Neural cell (in vitro differentiated cells): Measurements from ENCODE around the gene SFMBT1. TPM values are rescaled to one million over a fixed set of nuclear protein-coding genes. Genes with fewer than 3 reads are reported as not detected.

Experiments
- H2AFZ ChIP-seq: fragments of 200-600, 300-800 bp; sonication (generic), shearing (Covaris generic); 2 replicates; pipeline ENCODE4 v1.6.0; 2014; ENCODE audit warnings: low read depth, mild to moderate bottlenecking, antibody characterized with exemption, low read length, moderate library complexity
- H3F3A ChIP-seq: fragments of 200-600 bp; shearing (Covaris generic); 2 replicates; pipeline ENCODE4 v1.6.1; 2016; ENCODE audit warnings: mild to moderate bottlenecking, moderate library complexity, mixed read lengths, antibody characterized with exemption, low read length; ENCODE audit not compliant: insufficient read depth, poor library complexity, severe bottlenecking
- H3K27ac ChIP-seq: fragments of 200-600, 300-800 bp; sonication (generic), shearing (Covaris generic); 2 replicates; pipeline ENCODE4 v1.5.1; 2014; ENCODE audit warnings: mild to moderate bottlenecking, low read length, moderate library complexity
- H3K27me3 ChIP-seq: fragments of 300-800, 200-600 bp; sonication (generic), shearing (Covaris generic); 2 replicates; pipeline ENCODE4 v1.6.0; 2014; ENCODE audit warnings: mild to moderate bottlenecking, low read depth, low read length, moderate library complexity; ENCODE audit not compliant: insufficient read depth
- H3K36me3 ChIP-seq: fragments of 300-800, 200-600 bp; sonication (generic), shearing (Covaris generic); 2 replicates; pipeline ENCODE4 v1.5.1; 2014; ENCODE audit warnings: mild to moderate bottlenecking, antibody characterized with exemption, low read length, moderate library complexity; ENCODE audit not compliant: insufficient read depth
- H3K4me2 ChIP-seq: fragments of 300-800, 200-600 bp; sonication (generic), shearing (Covaris generic); 2 replicates; pipeline ENCODE4 v1.6.0; 2014; ENCODE audit warnings: mild to moderate bottlenecking, low read length
- H3K4me3 ChIP-seq: fragments of 300-800, 200-600 bp; sonication (generic), shearing (Covaris generic); 2 replicates; pipeline ENCODE4 v1.5.1; 2014; ENCODE audit warnings: mild to moderate bottlenecking, low read length, moderate library complexity
- H3K79me2 ChIP-seq: fragments of 200-600 bp; shearing (Covaris generic); replicated peaks from 2 replicates; pipeline ENCODE4 v1.6.0; 2014; ENCODE audit warnings: mild to moderate bottlenecking, low read length, moderate library complexity; ENCODE audit not compliant: insufficient read depth
- H3K9ac ChIP-seq: fragments of 300-800, 200-600 bp; sonication (generic), shearing (Covaris generic); 2 replicates; pipeline ENCODE4 v1.6.1; 2016; ENCODE audit warnings: mild to moderate bottlenecking, low read length, mixed read lengths
- H3K9me2 ChIP-seq: fragments of 200-600 bp; shearing (Covaris generic); 2 replicates; pipeline ENCODE4 v1.6.1; 2016; ENCODE audit warnings: mild to moderate bottlenecking, low read length, mixed read lengths; ENCODE audit not compliant: insufficient read depth
- H3K9me3 ChIP-seq: fragments of 200-600, 300-800 bp; sonication (generic), shearing (Covaris generic); 2 replicates; pipeline ENCODE4 v1.6.1; 2016; ENCODE audit warnings: mild to moderate bottlenecking, mixed run types, low read length, moderate library complexity, mixed read lengths
- H4K20me1 ChIP-seq: fragments of 200-600 bp; shearing (Covaris generic); 2 replicates; pipeline ENCODE4 v1.6.1; 2016; ENCODE audit warnings: mild to moderate bottlenecking, mixed run types; ENCODE audit not compliant: insufficient read depth
- EP300 ChIP-seq: fragments of 450-650 bp; conservative IDR thresholded peaks from 2 replicates; pipeline ENCODE4 v1.6.1; 2014; ENCODE audit warnings: antibody characterized with exemption, mild to moderate bottlenecking, moderate library complexity; ENCODE audit not compliant: poor library complexity, severe bottlenecking
- EZH2 ChIP-seq: fragments of 200-600, 300-800 bp; shearing (Covaris generic), sonication (generic); IDR thresholded peaks from 2 replicates; pipeline ENCODE4 v1.6.1; 2014; ENCODE audit warnings: antibody characterized with exemption, low read length, borderline replicate concordance, mild to moderate bottlenecking; ENCODE audit not compliant: insufficient read depth, poor library complexity, severe bottlenecking
- MXI1 ChIP-seq: fragments of 450-650 bp; conservative IDR thresholded peaks from 2 replicates; pipeline ENCODE4 v1.6.1; 2014; ENCODE audit warnings: antibody characterized with exemption, mild to moderate bottlenecking; ENCODE audit not compliant: poor library complexity, severe bottlenecking
- POLR2AphosphoS5 ChIP-seq: IDR thresholded peaks from 2 replicates; pipeline ENCODE4 v1.6.1; 2012
- RAD21 ChIP-seq: fragments of 450-650 bp; conservative IDR thresholded peaks from 2 replicates; pipeline ENCODE4 v1.6.1; 2014; ENCODE audit warnings: antibody characterized with exemption, mild to moderate bottlenecking, moderate library complexity
- SMC3 ChIP-seq: fragments of 450-650 bp; conservative IDR thresholded peaks from 2 replicates; pipeline ENCODE4 v1.6.1; 2014; ENCODE audit warnings: antibody characterized with exemption, mild to moderate bottlenecking, moderate library complexity; ENCODE audit not compliant: poor library complexity
- TAF1 ChIP-seq: IDR thresholded peaks from 2 replicates; pipeline ENCODE4 v1.6.1; 2012; ENCODE audit warnings: low read depth
- polyA plus RNA-seq: library from polyadenylated mRNA; depleted of rRNA; stranded (reverse); fragments of >200 nt; gene quantifications from 2 replicates; pipeline ENCODE4 v1.2.3, GENCODE V29; 2014
- TF ChIP-seq, protein P1 (sequence below): IDR thresholded peaks from 2 replicates; pipeline ENCODE4 v1.6.1; 2012; ENCODE audit warnings: borderline replicate concordance
- TF ChIP-seq, protein P2 (sequence below): fragments of 450-650 bp; IDR thresholded peaks from 2 replicates; pipeline ENCODE4 v1.5.1; 2014; ENCODE audit warnings: antibody characterized with exemption, mild to moderate bottlenecking, moderate library complexity; ENCODE audit not compliant: poor library complexity, severe bottlenecking

The SFMBT1 gene
- polyA plus RNA-seq, 1 donor from 2014 or later: 17.3 TPM

DNA sequence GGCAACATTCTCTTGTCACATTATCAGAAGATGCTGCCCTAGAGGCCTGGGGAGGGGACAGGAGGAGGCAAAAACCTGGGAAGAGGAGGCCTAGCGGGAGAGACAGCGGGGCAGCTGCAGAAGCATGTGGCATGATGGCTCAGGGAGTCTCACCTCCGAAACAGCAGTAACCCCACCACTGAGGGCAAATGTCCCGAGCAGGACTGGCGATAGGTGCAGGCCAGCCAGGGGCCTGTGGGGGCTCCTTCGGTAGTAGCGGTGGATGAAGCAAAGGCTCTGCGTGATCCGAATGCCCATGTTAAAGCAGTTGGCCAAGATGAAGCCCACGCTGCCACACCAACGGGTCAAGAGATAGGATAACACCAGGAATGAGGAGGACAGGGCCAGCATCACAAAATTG is 46.3 kb upstream of the SFMBT1 start:
- Histone ChIP-seq H3K9me3 (no peaks in the 10 kb centered on the region), H3K36me3 (no peaks in the 10 kb centered on the region), H3K4me3 (no peak overlapping the region), H3K27ac (no peak overlapping the region), H3K9me2 (no peaks in the 10 kb centered on the region), H3K4me2 (no peak overlapping the region), H3K9ac (no peak overlapping the region), H3F3A (no peaks in the 10 kb centered on the region), H3K79me2 (no peaks in the 10 kb centered on the region), H3K27me3 (no peaks in the 10 kb centered on the region), H4K20me1 (no peaks in the 10 kb centered on the region), H2AFZ (no peak overlapping the region)
- TF ChIP-seq RAD21 (no peak), TAF1 (no peak), EZH2 (no peak), SMC3 (no peak), EP300 (no peak), MXI1 (no peak), POLR2AphosphoS5 (no peak)
- TF ChIP-seq, protein P1, sequence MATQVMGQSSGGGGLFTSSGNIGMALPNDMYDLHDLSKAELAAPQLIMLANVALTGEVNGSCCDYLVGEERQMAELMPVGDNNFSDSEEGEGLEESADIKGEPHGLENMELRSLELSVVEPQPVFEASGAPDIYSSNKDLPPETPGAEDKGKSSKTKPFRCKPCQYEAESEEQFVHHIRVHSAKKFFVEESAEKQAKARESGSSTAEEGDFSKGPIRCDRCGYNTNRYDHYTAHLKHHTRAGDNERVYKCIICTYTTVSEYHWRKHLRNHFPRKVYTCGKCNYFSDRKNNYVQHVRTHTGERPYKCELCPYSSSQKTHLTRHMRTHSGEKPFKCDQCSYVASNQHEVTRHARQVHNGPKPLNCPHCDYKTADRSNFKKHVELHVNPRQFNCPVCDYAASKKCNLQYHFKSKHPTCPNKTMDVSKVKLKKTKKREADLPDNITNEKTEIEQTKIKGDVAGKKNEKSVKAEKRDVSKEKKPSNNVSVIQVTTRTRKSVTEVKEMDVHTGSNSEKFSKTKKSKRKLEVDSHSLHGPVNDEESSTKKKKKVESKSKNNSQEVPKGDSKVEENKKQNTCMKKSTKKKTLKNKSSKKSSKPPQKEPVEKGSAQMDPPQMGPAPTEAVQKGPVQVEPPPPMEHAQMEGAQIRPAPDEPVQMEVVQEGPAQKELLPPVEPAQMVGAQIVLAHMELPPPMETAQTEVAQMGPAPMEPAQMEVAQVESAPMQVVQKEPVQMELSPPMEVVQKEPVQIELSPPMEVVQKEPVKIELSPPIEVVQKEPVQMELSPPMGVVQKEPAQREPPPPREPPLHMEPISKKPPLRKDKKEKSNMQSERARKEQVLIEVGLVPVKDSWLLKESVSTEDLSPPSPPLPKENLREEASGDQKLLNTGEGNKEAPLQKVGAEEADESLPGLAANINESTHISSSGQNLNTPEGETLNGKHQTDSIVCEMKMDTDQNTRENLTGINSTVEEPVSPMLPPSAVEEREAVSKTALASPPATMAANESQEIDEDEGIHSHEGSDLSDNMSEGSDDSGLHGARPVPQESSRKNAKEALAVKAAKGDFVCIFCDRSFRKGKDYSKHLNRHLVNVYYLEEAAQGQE: no peak
- TF ChIP-seq, protein P2, sequence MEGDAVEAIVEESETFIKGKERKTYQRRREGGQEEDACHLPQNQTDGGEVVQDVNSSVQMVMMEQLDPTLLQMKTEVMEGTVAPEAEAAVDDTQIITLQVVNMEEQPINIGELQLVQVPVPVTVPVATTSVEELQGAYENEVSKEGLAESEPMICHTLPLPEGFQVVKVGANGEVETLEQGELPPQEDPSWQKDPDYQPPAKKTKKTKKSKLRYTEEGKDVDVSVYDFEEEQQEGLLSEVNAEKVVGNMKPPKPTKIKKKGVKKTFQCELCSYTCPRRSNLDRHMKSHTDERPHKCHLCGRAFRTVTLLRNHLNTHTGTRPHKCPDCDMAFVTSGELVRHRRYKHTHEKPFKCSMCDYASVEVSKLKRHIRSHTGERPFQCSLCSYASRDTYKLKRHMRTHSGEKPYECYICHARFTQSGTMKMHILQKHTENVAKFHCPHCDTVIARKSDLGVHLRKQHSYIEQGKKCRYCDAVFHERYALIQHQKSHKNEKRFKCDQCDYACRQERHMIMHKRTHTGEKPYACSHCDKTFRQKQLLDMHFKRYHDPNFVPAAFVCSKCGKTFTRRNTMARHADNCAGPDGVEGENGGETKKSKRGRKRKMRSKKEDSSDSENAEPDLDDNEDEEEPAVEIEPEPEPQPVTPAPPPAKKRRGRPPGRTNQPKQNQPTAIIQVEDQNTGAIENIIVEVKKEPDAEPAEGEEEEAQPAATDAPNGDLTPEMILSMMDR: no peak

DNA sequence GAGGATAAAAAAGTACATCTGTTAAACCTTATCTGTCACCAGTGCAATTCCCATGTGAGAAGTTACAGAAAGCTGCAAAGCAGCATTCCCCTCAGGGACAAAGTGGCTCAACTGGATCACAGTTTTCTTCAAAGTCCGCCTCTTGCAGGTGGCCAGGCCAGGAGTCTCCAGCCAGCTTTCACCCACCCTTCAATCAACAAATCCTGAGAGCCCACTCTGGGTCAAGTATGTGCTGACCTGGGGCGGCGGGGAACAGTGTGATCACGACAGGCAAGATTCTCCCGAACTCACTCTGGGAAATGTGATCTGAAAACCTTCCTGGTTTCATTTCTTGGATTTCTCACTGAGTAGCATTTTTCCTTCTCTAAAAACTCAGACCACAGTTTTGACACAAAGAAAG is 45.1 kb upstream of the SFMBT1 start:
- Histone ChIP-seq H3K27me3 (no peaks in the 10 kb centered on the region), H3K9ac (no peak overlapping the region), H3K4me2 (no peak overlapping the region), H4K20me1 (no peaks in the 10 kb centered on the region), H3K9me2 (no peaks in the 10 kb centered on the region), H3K9me3 (no peaks in the 10 kb centered on the region), H3K4me3 (no peak overlapping the region), H3F3A (no peaks in the 10 kb centered on the region), H3K79me2 (no peaks in the 10 kb centered on the region), H2AFZ (no peak overlapping the region), H3K36me3 (no peaks in the 10 kb centered on the region), H3K27ac (no peak overlapping the region)
- TF ChIP-seq TAF1: no peak
- TF ChIP-seq, protein P1: no peak
- no peak for TF ChIP-seq RAD21
- TF ChIP-seq EZH2: no peak
- no peak for TF ChIP-seq MXI1
- TF ChIP-seq, protein P2: no peak
- TF ChIP-seq EP300: no peak
- no peak for TF ChIP-seq SMC3
- TF ChIP-seq POLR2AphosphoS5: no peak
